GM23338 (cell line): ENCODE data around the gene VPS45. TPM values are rescaled to one million over a fixed set of nuclear protein-coding genes. Genes with fewer than 3 reads are reported as not detected.

Source experiments
- ATAC-seq: fragments of 200-7000 bp; cut with Tn5 transposase; 3 replicates; pipeline ENCODE4 v1.9.1; 2020
- DNase-seq: peaks from one replicate; pipeline ENCODE4 v3.0.0-alpha.2; 2015; ENCODE audit warnings: low spot score
- H2AFZ ChIP-seq: fragments of 200-600 bp; sonication (generic); 2 replicates; pipeline ENCODE4 v1.8.0; 2016; ENCODE audit warnings: antibody characterized with exemption, mild to moderate bottlenecking, moderate library complexity
- H3F3A ChIP-seq: fragments of 200-600 bp; sonication (generic); replicated peaks from 2 replicates; pipeline ENCODE4 v1.8.0; 2017; ENCODE audit warnings: antibody characterized with exemption, mixed run types, low read depth
- H3K27ac ChIP-seq: fragments of 200-600 bp; sonication (generic); 2 replicates; pipeline ENCODE4 v1.6.1; 2016; ENCODE audit warnings: low read depth
- H3K27me3 ChIP-seq: fragments of 200-600 bp; sonication (generic); 2 replicates; pipeline ENCODE4 v1.8.0; 2016; ENCODE audit warnings: mild to moderate bottlenecking, mixed run types, moderate library complexity; ENCODE audit not compliant: insufficient read depth
- H3K36me3 ChIP-seq: fragments of 200-600 bp; sonication (generic); 2 replicates; pipeline ENCODE4 v1.8.0; 2016; ENCODE audit warnings: mild to moderate bottlenecking; ENCODE audit not compliant: insufficient read depth
- H3K4me1 ChIP-seq: fragments of 200-600 bp; sonication (generic); 2 replicates; pipeline ENCODE4 v1.8.0; 2016; ENCODE audit warnings: mild to moderate bottlenecking, moderate library complexity; ENCODE audit not compliant: insufficient read depth
- H3K4me2 ChIP-seq: fragments of 200-600 bp; sonication (generic); 2 replicates; pipeline ENCODE4 v1.7.1; 2017; ENCODE audit warnings: mixed run types
- H3K4me3 ChIP-seq: fragments of 200-600 bp; sonication (generic); 2 replicates; pipeline ENCODE4 v1.6.1; 2016; ENCODE audit warnings: mixed run types
- H3K79me2 ChIP-seq: fragments of 200-600 bp; sonication (generic); replicated peaks from 2 replicates; pipeline ENCODE4 v1.8.0; 2017; ENCODE audit warnings: mild to moderate bottlenecking; ENCODE audit not compliant: insufficient read depth
- H3K9me2 ChIP-seq: fragments of 200-600 bp; sonication (generic); 2 replicates; pipeline ENCODE4 v1.8.0; 2017; ENCODE audit not compliant: insufficient read depth
- H4K20me1 ChIP-seq: fragments of 200-600 bp; sonication (generic); replicated peaks from 2 replicates; pipeline ENCODE4 v1.8.0; 2017; ENCODE audit warnings: mild to moderate bottlenecking; ENCODE audit not compliant: insufficient read depth
- H3K27ac Mint-ChIP-seq: 2 replicates; pipeline ENCODE4 v1.8.0; 2020; ENCODE audit warnings: inconsistent platforms, mild to moderate bottlenecking, moderate library complexity, mixed read lengths
- H3K27me3 Mint-ChIP-seq: 3 replicates; pipeline ENCODE4 v1.8.0; 2022; ENCODE audit warnings: low read depth, mild to moderate bottlenecking, moderate library complexity, mixed read lengths, inconsistent platforms; ENCODE audit not compliant: insufficient read depth, poor library complexity
- H3K36me3 Mint-ChIP-seq: 3 replicates; pipeline ENCODE4 v1.8.0; 2021; ENCODE audit warnings: low read depth, mild to moderate bottlenecking, inconsistent platforms, moderate library complexity, mixed read lengths
- H3K4me1 Mint-ChIP-seq: 3 replicates; pipeline ENCODE4 v1.8.0; 2020; ENCODE audit warnings: mild to moderate bottlenecking, inconsistent platforms, mixed read lengths
- H3K4me3 Mint-ChIP-seq: 3 replicates; pipeline ENCODE4 v1.8.0; 2021; ENCODE audit warnings: moderate library complexity, mild to moderate bottlenecking, inconsistent platforms, mixed read lengths
- H3K9me3 Mint-ChIP-seq: 3 replicates; pipeline ENCODE4 v1.8.0; 2020; ENCODE audit warnings: moderate library complexity, mild to moderate bottlenecking, inconsistent platforms, mixed read lengths
- CREB1 ChIP-seq: fragments of 250-450 bp; sonication (Bioruptor Pico); IDR thresholded peaks from 2 replicates; pipeline ENCODE4 v1.5.0; 2020; ENCODE audit warnings: low read depth, mild to moderate bottlenecking, moderate library complexity
- EZH2 ChIP-seq: fragments of 200-600 bp; sonication (generic); IDR thresholded peaks from one replicate; pipeline ENCODE4 v1.8.0; 2017; ENCODE audit warnings: antibody characterized with exemption, mild to moderate bottlenecking, low read depth; ENCODE audit not compliant: unreplicated experiment
- NANOG ChIP-seq: IDR thresholded peaks from 2 replicates; pipeline ENCODE4 v1.6.1; 2016; ENCODE audit warnings: antibody characterized with exemption, borderline replicate concordance
- ZNF114 ChIP-seq: fragments of 250-450 bp; sonication (Bioruptor Pico); IDR thresholded peaks from 2 replicates; pipeline ENCODE4 v1.5.0; 2020; ENCODE audit warnings: mild to moderate bottlenecking, moderate library complexity
- ZNF331 ChIP-seq: fragments of 250-450 bp; sonication (Bioruptor Pico); IDR thresholded peaks from 2 replicates; pipeline ENCODE4 v1.5.0; 2020; ENCODE audit warnings: low read depth, mild to moderate bottlenecking, moderate library complexity
- ZNF462 ChIP-seq: fragments of 250-450 bp; sonication (Bioruptor Pico); IDR thresholded peaks from 2 replicates; pipeline ENCODE4 v1.5.0; 2020; ENCODE audit warnings: mild to moderate bottlenecking, moderate library complexity
- polyA plus RNA-seq: library from polyadenylated mRNA; unstranded; fragments of >200 nt; fragmentation: Nextera tagmentation; extraction: Ambion mirVana; gene quantifications from 2 replicates; pipeline ENCODE4 v1.2.1, GENCODE V29; 2016
- total RNA-seq: library from RNA; depleted of rRNA; stranded (reverse); fragments of >200 nt; shearing (Covaris generic); gene quantifications from 2 replicates; pipeline ENCODE4 v1.2.3, GENCODE V29; 2014
- TF ChIP-seq, protein P1 (sequence below): IDR thresholded peaks from one replicate; pipeline ENCODE4 v1.6.1; 2018; ENCODE audit warnings: antibody characterized with exemption; ENCODE audit not compliant: unreplicated experiment
- TF ChIP-seq, protein P2 (sequence below), 2 experiments: fragments of 200-600 bp in 1 of 2; sonication (generic) in 1 of 2; conservative IDR thresholded peaks; 2 replicates each; pipeline versions ENCODE4 v1.5.1 to v1.6.1; 2016 to 2017; ENCODE audit warnings: antibody characterized with exemption in 2 of 2, low read depth in 2 of 2, mild to moderate bottlenecking in 2 of 2, moderate library complexity in 1 of 2

VPS45 gene
- total and polyA plus RNA-seq, 2 experiments from 2014 or later: 23.5 to 37.5 TPM

GRCh38 chr1:150092180-150092791 lies 24.7 kb downstream of the VPS45 start:
- no peaks in the 10 kb centered on the region for H3K36me3 Mint-ChIP-seq
- H3K4me3 ChIP-seq: no peak overlapping the region
- H3K27ac ChIP-seq: no peak overlapping the region
- H3K4me1 Mint-ChIP-seq: no peaks in the 10 kb centered on the region
- 0 out of 2 replicates have a peak, but pooled peaks cover 3% of the 10 kb centered on the region for H3F3A ChIP-seq
- no peaks in the 10 kb centered on the region for H3K9me2 ChIP-seq
- H2AFZ ChIP-seq: no peak overlapping the region
- H3K27me3 Mint-ChIP-seq: no peaks in the 10 kb centered on the region
- H3K27me3 ChIP-seq: no peaks in the 10 kb centered on the region
- H3K4me2 ChIP-seq: no peak overlapping the region
- DNase-seq (no peak), ATAC-seq (no peak)
- no peaks in the 10 kb centered on the region for H3K79me2 ChIP-seq
- no peak overlapping the region for H3K4me3 Mint-ChIP-seq
- H3K9me3 Mint-ChIP-seq: no peaks in the 10 kb centered on the region
- TF ChIP-seq CREB1 (CRISPR knock-in tag) (no peak), ZNF462 (CRISPR knock-in tag) (no peak), ZNF331 (no peak)
- H3K4me1 ChIP-seq: no peaks in the 10 kb centered on the region
- peaks cover 5% of the 10 kb centered on the region; the same call in 1 of the 2 replicates for H3K36me3 ChIP-seq
- no peak overlapping the region for H3K27ac Mint-ChIP-seq
- 0 out of 2 replicates have a peak, but pooled peaks cover 3% of the 10 kb centered on the region for H4K20me1 ChIP-seq

DNA sequence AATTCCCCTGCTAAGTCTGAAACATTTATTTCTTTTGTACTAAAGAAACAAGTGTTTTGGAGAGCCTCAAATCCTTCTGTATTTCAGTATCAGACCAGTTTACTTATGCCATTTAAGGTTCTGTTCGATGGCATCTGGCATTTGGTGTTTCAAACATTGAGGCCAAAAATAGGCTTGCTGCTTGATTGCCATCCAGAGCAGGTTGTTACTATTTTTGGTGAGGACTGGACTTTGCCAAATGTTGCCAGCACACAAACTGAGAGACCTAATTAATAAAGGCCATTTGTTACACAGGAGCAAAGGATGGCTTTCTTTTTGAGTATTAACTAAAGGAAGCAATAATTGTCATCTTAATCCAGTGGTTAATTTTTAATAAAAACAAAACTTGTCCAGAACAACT lies 26.2 kb downstream of the VPS45 start:
- H4K20me1 ChIP-seq: 0 out of 2 replicates have a peak, but pooled peaks cover 3% of the 10 kb centered on the region
- H3K4me1 ChIP-seq: no peaks in the 10 kb centered on the region
- H3K9me3 Mint-ChIP-seq: no peaks in the 10 kb centered on the region
- H3F3A ChIP-seq: 0 out of 2 replicates have a peak, but pooled peaks cover 3% of the 10 kb centered on the region
- no peaks in the 10 kb centered on the region for H3K27me3 ChIP-seq
- no peaks in the 10 kb centered on the region for H3K36me3 Mint-ChIP-seq
- H3K4me3 Mint-ChIP-seq: no peak overlapping the region
- no peak overlapping the region for H2AFZ ChIP-seq
- no peaks in the 10 kb centered on the region for H3K9me2 ChIP-seq
- no peak overlapping the region for H3K27ac ChIP-seq
- H3K27me3 Mint-ChIP-seq: no peaks in the 10 kb centered on the region
- ATAC-seq (no peak), DNase-seq (no peak)
- no peaks in the 10 kb centered on the region for H3K4me1 Mint-ChIP-seq
- H3K4me2 ChIP-seq: no peak overlapping the region
- no peaks in the 10 kb centered on the region for H3K79me2 ChIP-seq
- H3K27ac Mint-ChIP-seq: no peak overlapping the region
- no peak overlapping the region for H3K4me3 ChIP-seq
- H3K36me3 ChIP-seq: peaks cover 5% of the 10 kb centered on the region; the same call in 1 of the 2 replicates
- TF ChIP-seq ZNF114 (CRISPR knock-in tag) (no peak), NANOG (no peak), EZH2 (no peak), ZNF331 (no peak), CREB1 (CRISPR knock-in tag) (no peak)
- TF ChIP-seq, protein P1, sequence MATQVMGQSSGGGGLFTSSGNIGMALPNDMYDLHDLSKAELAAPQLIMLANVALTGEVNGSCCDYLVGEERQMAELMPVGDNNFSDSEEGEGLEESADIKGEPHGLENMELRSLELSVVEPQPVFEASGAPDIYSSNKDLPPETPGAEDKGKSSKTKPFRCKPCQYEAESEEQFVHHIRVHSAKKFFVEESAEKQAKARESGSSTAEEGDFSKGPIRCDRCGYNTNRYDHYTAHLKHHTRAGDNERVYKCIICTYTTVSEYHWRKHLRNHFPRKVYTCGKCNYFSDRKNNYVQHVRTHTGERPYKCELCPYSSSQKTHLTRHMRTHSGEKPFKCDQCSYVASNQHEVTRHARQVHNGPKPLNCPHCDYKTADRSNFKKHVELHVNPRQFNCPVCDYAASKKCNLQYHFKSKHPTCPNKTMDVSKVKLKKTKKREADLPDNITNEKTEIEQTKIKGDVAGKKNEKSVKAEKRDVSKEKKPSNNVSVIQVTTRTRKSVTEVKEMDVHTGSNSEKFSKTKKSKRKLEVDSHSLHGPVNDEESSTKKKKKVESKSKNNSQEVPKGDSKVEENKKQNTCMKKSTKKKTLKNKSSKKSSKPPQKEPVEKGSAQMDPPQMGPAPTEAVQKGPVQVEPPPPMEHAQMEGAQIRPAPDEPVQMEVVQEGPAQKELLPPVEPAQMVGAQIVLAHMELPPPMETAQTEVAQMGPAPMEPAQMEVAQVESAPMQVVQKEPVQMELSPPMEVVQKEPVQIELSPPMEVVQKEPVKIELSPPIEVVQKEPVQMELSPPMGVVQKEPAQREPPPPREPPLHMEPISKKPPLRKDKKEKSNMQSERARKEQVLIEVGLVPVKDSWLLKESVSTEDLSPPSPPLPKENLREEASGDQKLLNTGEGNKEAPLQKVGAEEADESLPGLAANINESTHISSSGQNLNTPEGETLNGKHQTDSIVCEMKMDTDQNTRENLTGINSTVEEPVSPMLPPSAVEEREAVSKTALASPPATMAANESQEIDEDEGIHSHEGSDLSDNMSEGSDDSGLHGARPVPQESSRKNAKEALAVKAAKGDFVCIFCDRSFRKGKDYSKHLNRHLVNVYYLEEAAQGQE: no peak
- TF ChIP-seq, protein P2, sequence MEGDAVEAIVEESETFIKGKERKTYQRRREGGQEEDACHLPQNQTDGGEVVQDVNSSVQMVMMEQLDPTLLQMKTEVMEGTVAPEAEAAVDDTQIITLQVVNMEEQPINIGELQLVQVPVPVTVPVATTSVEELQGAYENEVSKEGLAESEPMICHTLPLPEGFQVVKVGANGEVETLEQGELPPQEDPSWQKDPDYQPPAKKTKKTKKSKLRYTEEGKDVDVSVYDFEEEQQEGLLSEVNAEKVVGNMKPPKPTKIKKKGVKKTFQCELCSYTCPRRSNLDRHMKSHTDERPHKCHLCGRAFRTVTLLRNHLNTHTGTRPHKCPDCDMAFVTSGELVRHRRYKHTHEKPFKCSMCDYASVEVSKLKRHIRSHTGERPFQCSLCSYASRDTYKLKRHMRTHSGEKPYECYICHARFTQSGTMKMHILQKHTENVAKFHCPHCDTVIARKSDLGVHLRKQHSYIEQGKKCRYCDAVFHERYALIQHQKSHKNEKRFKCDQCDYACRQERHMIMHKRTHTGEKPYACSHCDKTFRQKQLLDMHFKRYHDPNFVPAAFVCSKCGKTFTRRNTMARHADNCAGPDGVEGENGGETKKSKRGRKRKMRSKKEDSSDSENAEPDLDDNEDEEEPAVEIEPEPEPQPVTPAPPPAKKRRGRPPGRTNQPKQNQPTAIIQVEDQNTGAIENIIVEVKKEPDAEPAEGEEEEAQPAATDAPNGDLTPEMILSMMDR (conservative IDR thresholded peaks at IDR 0.05; ENCODE audit: low read depth in 2 of 2): no peak
